Ascending aorta (tissue), 2 donors: ENCODE measurements around the gene EHBP1. TPM values are rescaled to one million over a fixed set of nuclear protein-coding genes. Genes with fewer than 3 reads are reported as not detected.

ENCODE experiments used
- DNase-seq, 2 donors: peaks; one replicate each; pipeline ENCODE4 v3.0.0-alpha.2; 2019; ENCODE audit warnings: low spot score in 2 of 2
- H3K27ac ChIP-seq, 2 donors: fragments of 200-600 bp; sonication (generic); one replicate each; pipeline ENCODE4 v1.5.1; 2016 to 2017; ENCODE audit warnings: mild to moderate bottlenecking in 1 of 2
- H3K27me3 ChIP-seq: fragments of 200-600 bp; sonication (generic); one replicate; pipeline ENCODE4 v1.5.1; 2017
- H3K36me3 ChIP-seq, 2 donors: fragments of 200-600 bp; sonication (generic); one replicate each; pipeline ENCODE4 v1.5.1; 2016
- H3K4me1 ChIP-seq, 2 donors: fragments of 200-600 bp; sonication (generic); one replicate each; pipeline ENCODE4 v1.5.1; 2016 to 2017; ENCODE audit warnings: mild to moderate bottlenecking in 1 of 2
- H3K4me3 ChIP-seq, 2 donors: fragments of 200-600 bp; sonication (generic); one replicate each; pipeline ENCODE4 v1.5.1; 2016 to 2017; ENCODE audit warnings: mild to moderate bottlenecking in 1 of 2
- H3K9me3 ChIP-seq, 2 donors: fragments of 200-600 bp; sonication (generic); one replicate each; pipeline ENCODE4 v1.5.1; 2016
- intact Hi-C: fragments of 100-400 bp; cut with DNase I; formaldehyde crosslinking; loops from one replicate; pipeline ENCODE4 v1.15.1; 2023
- total RNA-seq: library from RNA; depleted of rRNA; stranded (reverse); fragments of >200 nt; gene quantifications from one replicate; pipeline ENCODE4 v1.1.0, GENCODE V29; 2016
- TF ChIP-seq, protein P1 (sequence below), 3 experiments: fragments of 200-600 bp in 2 of 3; fragments of 450-650 bp in 1 of 3; sonication (generic) in 2 of 3; IDR thresholded peaks; one replicate each; pipeline ENCODE4 v1.5.1; 2016 to 2019; ENCODE audit warnings: antibody characterized with exemption in 3 of 3, mild to moderate bottlenecking in 1 of 3, moderate library complexity in 1 of 3

The EHBP1 gene
- total RNA-seq, 1 donor from 2014 or later, result 19.9 TPM

- no peaks in the 10 kb centered on the region for H3K36me3 ChIP-seq
- no peaks in the 10 kb centered on the region for H3K9me3 ChIP-seq
- TF ChIP-seq, protein P1, sequence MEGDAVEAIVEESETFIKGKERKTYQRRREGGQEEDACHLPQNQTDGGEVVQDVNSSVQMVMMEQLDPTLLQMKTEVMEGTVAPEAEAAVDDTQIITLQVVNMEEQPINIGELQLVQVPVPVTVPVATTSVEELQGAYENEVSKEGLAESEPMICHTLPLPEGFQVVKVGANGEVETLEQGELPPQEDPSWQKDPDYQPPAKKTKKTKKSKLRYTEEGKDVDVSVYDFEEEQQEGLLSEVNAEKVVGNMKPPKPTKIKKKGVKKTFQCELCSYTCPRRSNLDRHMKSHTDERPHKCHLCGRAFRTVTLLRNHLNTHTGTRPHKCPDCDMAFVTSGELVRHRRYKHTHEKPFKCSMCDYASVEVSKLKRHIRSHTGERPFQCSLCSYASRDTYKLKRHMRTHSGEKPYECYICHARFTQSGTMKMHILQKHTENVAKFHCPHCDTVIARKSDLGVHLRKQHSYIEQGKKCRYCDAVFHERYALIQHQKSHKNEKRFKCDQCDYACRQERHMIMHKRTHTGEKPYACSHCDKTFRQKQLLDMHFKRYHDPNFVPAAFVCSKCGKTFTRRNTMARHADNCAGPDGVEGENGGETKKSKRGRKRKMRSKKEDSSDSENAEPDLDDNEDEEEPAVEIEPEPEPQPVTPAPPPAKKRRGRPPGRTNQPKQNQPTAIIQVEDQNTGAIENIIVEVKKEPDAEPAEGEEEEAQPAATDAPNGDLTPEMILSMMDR (IDR thresholded peaks at IDR 0.05), result no peak
- DNase-seq, result no peak
- H3K27me3 ChIP-seq, result no peaks in the 10 kb centered on the region
- no peaks in the 10 kb centered on the region for H3K4me1 ChIP-seq
- intact Hi-C loops, result no loop called here
- no peak overlapping the region for H3K4me3 ChIP-seq
- H3K27ac ChIP-seq, result no peak overlapping the region
These were observed 112.6 kb downstream of the EHBP1 start for GRCh38 chr2:62817995-62818713.

DNA sequence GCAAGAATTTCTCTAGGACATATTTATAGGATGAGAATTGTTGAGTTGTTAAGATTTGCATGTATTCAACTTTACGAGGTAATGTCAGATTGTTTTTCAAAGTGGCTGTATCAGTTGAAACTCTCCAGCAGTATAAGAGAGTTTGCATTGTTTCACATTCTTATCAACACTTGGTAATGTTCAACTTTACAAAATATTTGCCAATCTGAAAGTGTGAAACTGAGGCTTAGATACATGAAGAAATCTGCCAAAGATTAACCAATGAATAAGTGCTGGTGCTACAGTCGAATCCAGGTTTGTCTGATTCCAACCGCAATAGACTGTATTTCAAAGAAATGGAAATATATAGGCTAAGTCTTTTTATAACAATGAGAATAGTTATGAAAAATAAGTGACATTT, 117.0 kb downstream of the EHBP1 start:
- no peak for DNase-seq
- Histone ChIP-seq H3K27ac (no peak overlapping the region), H3K9me3 (no peaks in the 10 kb centered on the region), H3K36me3 (peaks cover 9% of the 10 kb centered on the region in 2 donors), H3K27me3 (no peaks in the 10 kb centered on the region), H3K4me3 (no peak overlapping the region), H3K4me1 (no peaks in the 10 kb centered on the region)
- TF ChIP-seq, protein P1 (IDR thresholded peaks at IDR 0.05), result no peak
- intact Hi-C loops, result no loop called here

DNA sequence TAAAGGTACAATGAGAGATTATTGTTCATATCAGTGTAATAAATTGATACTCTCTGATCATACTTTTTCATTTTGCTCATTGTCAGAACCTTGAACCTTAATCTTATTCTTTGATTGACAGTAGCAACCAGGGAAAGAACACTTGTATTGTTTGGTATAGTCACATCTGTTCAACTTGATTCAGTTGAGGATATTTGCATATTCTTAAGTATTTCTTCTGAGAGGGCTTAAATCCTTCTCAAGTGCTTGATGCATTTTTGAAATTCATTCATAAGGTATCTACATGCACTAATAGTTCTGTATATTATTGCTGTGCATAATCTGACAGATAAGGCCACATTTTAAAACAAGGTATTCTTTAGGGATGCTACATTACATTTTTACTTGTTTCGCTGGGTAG, 118.9 kb downstream of the EHBP1 start:
- intact Hi-C loops, result no loop called here
- DNase-seq, result no peak
- Histone ChIP-seq H3K27me3 (no peaks in the 10 kb centered on the region), H3K9me3 (peaks cover 0 to 3% of the 10 kb centered on the region in 2 donors), H3K4me3 (no peak overlapping the region), H3K27ac (no peak overlapping the region), H3K36me3 (peaks cover 9 to 12% of the 10 kb centered on the region in 2 donors), H3K4me1 (no peaks in the 10 kb centered on the region)
- TF ChIP-seq, protein P1 (IDR thresholded peaks at IDR 0.05), result no peak

GRCh38 chr2:62826141-62826540, 120.6 kb downstream of the EHBP1 start:
- peaks cover 9 to 18% of the 10 kb centered on the region in 2 donors for H3K36me3 ChIP-seq
- DNase-seq, result no peak
- no peaks in the 10 kb centered on the region for H3K27me3 ChIP-seq
- TF ChIP-seq, protein P1 (IDR thresholded peaks at IDR 0.05), result no peak
- H3K4me1 ChIP-seq, result no peaks in the 10 kb centered on the region
- H3K4me3 ChIP-seq, result no peak overlapping the region
- peaks cover 0 to 8% of the 10 kb centered on the region in 2 donors for H3K9me3 ChIP-seq
- no peak overlapping the region for H3K27ac ChIP-seq
- intact Hi-C loops, result no loop called here

DNA sequence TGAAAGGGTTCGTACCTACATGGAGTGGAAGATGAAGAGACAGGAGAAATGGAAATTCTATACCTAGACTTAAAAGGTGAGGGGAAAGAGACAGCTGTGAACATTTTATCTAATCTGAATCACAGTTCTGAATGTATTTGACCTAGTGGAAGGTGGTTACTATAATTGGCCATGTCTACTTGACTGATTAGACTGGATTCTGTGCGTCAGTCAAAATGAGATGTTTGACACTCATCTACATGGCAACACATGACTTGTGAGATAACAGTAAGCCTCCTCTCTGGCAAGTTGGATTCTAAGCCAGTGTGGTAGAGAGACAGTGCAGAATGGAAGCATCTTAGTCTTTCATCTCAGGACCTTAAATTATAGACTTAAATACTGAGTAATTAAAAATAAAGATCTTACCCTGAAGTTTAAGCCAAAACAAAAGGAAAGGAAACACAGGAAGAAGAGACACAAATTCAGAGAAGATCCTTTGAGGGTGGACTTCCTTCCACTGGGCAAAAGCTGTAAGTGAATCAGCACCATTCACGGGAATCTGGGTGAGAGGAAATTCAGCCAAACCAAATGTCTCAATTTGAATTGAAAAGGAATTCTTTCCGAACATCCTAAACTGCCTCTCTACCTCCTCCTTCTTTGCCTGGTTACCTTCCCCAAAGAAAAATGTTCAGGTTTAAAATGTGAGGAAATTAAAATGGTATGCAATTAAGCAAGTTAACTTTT, 121.6 kb downstream of the EHBP1 start:
- Histone ChIP-seq H3K27ac (no peak overlapping the region), H3K9me3 (peaks cover 0 to 8% of the 10 kb centered on the region in 2 donors), H3K4me1 (no peaks in the 10 kb centered on the region), H3K27me3 (no peaks in the 10 kb centered on the region), H3K4me3 (no peak overlapping the region), H3K36me3 (peaks cover 9 to 23% of the 10 kb centered on the region in 2 donors)
- intact Hi-C loops, result no loop called here
- no peak for DNase-seq
- TF ChIP-seq, protein P1 (IDR thresholded peaks at IDR 0.05), result no peak
